GM19023 (cell line): ENCODE data around the gene STK38.
"Not testable (repeated sequence)": the region's sequence is repeated elsewhere in the genome, so short reads cannot be mapped to it uniquely, and the experiment has no call there.

ENCODE experiments used
- ATAC-seq: cut with Tn5 transposase; IDR thresholded peaks from one replicate; pipeline ENCODE4 v1.9.1; 2021; ENCODE audit warnings: mild to moderate bottlenecking, moderate library complexity; ENCODE audit not compliant: unreplicated experiment

Gene STK38

DNA sequence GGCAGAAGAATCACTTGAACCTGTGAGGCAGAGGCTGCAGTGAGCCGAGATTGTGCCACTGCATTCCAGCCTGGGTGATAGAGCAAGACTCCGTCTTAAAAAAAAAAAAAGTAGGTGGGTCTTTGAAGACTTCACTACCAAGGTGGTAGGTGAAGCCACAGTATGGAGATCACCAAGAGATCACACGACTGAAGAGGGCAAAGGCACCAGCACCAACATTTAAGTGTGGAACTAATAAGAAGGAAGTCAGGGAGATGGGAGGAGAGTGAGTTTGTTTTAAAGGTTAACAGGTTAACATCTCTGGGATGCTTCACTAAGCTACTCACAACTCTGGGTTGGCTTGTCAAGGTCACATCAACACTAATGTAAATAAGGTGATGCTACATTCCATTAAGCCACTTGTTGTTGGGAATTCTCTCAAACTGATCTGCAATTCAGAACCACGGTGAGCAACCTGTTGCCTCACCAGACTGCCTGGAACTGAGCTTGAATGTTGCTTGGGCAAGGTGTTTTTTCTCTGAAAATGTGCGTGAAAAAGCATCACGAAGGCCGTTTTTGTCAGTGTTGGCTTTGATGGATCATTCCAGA, 55.8 kb downstream of the STK38 start:
- no peak for ATAC-seq

DNA sequence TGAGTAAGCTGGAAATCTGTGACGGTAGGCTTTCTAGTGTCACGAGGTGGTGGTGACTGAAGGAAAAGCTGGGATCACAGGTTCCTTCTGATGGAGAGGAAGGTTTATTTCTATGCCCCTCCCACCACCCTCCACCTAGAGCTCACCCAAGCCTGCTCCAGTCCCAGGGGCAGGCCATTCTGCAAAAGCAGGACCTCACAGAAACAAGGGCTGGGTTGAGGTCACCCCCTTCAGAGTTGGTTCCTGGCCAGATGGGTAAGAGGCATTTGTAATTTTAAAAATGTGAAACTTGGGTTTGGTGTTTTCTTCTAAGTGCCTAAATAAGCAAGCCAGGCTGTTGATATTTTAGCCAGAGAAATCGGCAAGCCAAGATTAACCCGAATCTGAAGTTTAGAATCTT, 57.9 kb downstream of the STK38 start:
- no peak for ATAC-seq

DNA sequence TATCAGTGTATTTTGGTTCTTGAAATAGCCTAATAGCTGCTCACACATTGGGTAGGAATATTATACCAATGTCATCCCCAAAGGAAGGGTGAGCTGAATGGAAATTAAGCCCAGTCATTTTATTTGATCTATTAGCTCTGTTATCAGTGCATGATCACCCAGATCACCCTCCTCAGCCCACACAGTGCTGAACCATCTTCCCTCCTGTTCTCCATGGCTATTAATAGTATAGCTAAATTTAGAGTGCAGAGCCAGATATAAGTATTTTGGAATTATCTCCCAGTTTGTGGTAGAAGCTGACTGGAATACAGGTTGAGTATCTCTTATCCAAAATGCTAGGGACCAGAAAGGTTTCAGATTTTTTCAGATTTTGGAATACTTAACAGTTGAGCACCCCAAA, 59.1 kb downstream of the STK38 start:
- no peak for ATAC-seq

DNA sequence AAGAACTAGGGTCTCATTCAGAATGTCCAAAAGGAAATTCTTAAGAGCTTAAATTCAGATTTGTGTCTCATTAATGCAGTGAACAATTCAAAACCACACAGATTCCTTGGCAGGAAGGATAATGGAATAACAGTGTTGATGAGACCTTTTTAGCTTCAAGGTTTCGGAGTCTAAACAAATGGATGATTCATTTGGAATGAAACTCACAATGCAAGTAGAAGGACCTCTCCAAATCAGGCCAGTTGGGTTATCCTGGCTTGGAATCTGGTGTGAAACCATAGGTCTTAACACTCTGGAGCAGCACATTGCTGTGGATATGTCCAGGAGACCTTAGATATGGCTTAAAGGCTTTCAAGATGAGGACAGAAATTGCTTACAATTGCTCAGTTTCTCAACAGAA, 59.6 kb downstream of the STK38 start:
- ATAC-seq: no peak

DNA sequence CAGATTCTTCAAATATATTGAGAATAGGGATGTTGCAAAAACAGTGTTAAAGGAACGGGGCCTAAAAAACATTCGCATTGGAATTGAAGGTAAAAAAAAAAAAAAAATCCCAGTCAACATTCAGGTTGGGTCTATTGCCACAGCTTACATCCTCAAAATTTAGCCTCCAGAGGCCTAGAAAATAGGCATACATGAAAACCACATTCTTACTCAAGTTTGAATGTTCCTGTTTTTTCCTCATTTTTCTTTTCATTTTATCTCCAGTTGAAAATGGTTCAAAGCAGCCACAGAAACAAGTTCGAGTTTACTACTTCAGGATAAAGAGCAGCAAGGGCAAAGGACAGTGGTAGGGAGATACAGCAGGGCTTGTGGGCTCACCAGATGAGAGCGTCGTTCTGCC, 62.5 kb downstream of the STK38 start:
- ATAC-seq: no peak

DNA sequence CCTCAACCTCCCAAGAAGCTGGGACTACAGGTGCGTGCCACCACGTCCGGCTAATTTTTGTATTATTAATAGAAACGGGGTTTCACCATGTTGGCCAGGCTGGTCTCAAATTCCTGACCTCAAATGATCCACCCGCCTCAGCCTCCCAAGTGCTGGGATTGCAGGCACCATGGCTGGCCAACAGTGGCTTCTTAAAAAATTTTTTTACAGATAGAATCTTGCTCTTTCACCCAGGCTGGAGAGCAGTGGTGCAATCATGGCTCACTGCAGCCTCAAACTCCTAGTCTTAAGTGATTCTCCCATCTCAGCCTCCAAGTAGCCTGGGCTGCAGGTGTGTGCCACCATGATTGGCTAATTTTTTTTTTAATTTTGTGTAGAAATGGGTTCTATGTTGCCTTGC, 64.0 kb downstream of the STK38 start:
- not testable (repeated sequence) for ATAC-seq

DNA sequence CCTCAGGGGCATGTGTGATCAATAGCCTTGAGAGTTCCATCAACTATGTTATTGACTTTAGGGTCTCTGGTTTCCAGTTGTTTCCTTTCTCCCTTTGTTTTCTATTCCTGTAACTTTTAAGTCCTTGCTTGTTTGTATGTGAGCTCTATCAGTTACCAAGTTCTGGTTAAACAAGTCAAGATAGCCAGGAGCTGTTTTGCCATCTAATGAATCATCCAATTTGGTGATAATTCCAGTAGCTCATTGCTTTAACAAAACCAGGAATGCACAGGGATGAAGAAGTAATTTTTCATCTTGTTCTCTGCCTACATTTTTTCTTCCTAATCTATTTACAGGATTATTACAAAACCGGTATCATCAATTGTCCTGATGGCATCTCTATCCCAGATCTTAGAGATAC, 68.0 kb downstream of the STK38 start:
- ATAC-seq: no peak

DNA sequence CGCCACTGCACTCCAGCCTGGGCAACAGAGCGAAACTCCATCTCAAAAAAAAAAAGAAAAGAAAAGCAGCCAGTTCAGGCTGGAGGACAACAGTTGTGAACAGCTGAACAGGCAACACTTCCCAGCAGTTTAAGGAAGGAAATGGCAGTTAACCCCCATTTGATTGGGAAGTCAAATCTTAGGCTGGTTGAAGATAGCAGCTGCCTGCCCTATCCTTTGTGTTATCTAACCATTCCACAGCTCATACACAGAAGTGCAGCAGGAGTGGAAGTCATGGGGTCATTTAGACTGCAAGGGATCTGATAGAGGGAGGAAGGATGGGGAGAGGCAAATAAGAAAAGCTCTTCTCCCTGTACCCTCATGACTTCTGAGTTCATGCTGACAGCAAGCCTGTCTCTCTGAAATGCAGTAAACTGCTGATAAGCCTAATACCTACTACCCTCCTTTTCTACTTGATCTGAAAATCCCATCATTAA, 69.2 kb downstream of the STK38 start:
- ATAC-seq: no peak

DNA sequence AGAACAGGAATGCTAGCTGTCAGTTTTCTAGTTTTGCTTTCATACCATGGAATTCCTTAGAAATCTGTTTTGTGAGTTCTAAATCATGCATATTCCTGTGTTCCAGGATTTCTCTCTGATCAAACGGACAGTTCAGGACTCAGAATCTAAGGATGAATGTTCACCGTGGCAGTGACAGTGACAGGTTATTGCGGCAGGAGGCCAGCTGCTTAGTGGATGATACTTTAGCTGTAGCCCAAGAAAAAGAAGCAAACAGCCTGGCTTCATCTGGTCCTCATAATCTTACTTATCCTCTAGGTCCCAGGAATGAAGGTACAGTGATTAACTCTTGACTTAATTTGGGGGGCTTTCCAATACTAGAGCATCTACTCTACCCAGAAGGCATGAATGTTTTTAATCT, 77.3 kb downstream of the STK38 start:
- no peak for ATAC-seq

DNA sequence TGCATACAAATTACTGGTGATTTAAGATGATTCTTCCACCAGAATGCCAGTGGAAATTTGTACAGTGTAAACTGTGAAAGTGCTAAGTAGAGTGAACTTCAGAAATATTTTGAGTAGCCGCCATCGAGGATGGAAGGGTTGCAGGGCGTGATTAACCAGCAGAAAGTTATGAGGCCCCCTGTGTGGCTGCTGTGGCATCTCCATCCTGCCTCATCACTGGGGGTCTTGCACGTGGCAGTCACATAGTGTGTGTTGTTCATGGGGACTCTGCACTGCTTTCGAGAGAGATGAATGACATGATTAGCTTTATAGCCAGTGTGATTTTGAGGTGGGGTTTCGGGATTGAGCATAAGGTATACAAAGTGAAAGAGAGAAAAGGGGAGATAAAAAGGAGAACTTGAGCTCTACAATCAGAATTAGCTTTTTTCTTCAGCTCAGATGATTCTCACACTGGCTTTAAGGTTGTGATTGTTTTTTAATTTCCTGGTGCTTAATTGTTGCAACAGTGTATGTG, 78.1 kb downstream of the STK38 start:
- ATAC-seq: no peak

DNA sequence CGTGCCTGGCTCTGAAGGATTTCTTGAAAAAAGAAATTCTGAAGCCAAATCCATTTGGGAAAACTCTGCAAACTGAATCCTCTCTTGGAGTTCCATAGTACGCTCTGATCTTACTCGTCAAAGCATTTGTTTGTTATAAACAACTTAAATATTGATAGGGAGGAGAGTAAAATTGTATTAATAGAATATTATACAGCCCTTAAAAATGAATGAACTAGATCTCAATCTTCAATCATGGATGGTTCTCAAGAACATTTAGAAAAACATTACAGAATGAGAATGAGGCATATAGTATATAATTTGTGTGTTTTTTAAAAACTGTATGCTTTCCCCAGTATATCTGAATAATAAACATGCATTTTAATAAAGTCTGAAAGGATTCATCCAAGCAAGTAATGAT, 79.7 kb downstream of the STK38 start:
- ATAC-seq: no peak

DNA sequence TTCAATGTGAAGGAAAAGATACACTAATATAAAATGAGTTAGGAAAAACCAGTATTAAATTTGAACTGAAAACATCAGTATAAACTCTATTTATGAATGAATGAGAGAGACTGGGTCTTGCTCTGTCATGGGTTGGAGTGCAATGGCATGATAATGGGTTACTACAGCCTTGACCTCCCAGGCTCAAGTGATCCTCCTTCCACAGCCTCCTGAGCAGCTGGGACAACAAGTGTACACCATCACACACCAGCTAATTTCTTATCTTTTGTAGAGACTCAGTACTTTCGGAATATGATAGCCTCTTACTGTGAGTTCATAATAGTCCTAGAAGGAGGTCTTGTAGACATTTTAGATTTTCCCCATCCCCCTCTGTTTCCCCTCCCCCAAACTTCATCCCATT, 83.0 kb downstream of the STK38 start:
- no peak for ATAC-seq

DNA sequence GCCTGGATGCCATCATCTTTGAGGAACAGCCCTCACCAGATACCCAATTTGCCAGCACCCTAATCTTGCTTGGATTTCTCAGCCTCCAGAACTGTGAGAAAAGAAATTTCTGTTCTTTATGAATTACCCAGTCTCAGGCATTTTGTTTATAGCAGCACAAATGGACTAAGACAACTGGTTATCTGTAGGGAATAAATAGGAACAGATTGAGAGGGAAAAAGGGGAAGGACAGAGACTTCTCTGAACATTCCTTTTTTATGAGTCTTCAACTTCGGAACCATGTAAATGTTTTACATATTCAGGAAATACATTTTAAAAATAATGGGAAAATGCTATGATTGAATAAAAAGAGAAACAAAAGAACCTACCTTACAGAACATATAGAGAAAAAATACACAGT, 83.6 kb downstream of the STK38 start:
- no peak for ATAC-seq

DNA sequence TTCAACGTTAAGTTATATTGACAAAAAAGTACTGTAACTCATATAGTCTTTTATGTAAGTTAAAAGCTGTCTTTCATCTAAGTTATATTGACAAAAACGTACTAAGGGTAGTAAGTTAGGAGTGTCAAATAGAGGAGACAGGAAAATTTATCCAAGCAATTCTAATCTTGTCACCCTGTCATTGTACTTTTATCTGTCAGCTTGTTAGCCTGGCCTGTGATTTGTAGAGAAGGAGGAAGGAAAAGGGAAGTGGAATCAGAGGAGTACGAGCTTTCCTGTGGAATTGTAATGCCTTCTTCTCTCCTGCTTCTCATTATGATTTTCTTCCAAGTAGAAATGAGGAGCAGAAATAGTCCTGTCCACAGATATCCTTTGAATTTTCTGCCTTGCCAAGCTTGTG, 85.6 kb downstream of the STK38 start:
- no peak for ATAC-seq

DNA sequence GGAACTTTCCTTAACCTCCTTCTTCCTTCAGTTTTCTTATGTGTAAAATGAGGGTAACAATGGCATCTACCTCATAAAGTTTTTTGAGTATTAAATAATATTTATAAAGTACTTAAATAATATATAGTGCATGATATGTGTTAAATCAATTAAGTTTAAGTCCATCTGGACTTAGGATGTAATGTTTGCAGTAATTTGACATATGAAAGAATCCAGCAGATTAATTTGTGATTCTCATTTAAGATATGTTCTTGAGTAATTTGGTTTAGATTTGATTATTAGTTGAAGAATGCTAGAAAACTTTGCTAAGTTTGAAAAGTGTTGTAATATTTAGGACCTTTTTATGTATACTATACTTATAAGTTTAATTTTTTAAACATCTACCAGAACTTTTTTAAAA, 86.4 kb downstream of the STK38 start:
- ATAC-seq: no peak

DNA sequence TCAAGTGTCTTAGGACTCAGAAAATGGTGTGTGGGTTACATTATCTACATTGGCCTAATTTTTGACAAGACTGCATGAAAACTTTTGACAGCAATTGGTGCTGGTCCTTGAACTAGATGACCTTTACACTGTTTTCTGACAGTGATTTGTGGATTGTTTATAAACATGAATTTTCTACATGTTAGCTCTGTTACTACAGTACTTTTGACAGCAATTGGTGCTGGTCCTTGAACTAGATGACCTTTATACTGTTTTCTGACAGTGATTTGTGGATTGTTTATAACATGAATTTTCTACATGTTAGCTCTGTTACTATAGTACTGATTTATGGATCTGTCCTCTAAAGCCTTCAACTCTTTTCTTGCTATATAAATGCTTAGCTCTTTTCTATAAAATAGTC, 87.8 kb downstream of the STK38 start:
- ATAC-seq: no peak

DNA sequence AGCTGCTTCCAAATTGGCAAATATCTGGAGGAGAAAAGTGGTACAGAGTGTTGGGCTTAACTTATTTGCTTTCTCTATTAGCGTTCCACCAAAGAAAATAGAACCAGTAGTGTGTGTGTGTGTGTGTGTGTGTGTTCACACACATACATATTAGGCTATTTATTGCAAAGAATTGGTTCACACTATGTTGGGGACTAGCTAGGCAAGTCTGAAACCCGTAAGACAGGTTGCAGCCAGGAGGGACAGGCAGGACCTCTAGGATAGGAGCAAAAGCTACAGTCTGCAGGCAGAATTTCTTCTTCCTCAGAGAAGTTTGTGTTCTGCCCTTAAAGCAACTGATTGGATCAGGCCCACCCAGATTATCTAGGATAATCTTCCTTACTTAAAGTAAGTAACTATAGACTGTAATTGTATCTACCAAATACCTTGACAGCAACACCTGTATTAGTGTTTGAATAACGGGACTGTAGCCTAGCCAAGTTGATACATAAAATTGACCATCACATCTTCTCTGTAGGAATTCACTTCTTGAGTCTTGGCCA, 91.7 kb downstream of the STK38 start:
- ATAC-seq: no peak

DNA sequence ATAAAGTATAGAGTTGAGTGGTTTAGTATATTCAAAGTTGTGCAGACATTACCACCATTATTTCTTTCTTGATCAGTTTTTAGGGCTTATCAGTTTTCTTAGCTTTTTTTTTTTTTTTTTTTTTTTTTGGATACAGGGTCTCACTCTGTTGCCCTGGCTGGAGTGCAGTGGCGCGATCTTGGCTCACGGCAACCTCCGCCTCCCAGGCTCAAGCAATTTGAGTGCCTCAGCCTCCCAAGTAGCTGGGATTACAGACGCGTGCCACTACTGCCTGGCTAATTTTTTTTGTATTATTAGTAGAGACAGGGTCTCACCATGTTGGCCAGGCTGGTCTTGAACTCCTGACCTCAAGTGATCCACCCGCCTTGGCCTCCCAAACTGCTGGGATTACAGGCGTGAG, 94.4 kb downstream of the STK38 start:
- ATAC-seq: not testable (repeated sequence)

DNA sequence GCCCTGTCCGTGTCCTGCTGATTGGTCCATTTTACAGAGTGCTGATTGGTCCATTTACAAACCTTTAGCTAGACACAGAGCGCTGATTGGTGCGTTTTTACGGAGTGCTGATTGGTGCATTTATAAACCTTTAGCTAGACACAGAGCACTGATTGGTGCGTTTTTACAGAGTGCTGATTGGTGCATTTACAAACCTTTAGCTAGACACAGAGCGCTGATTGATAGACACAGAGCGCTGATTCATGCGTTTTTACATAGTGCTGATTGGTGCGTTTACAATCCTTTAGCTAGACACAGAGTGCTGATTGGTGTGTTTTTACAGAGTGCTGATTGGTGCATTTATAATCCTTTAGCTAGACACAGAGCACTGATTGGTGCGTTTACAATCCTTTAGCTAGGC, 98.1 kb downstream of the STK38 start:
- ATAC-seq: not testable (repeated sequence)

DNA sequence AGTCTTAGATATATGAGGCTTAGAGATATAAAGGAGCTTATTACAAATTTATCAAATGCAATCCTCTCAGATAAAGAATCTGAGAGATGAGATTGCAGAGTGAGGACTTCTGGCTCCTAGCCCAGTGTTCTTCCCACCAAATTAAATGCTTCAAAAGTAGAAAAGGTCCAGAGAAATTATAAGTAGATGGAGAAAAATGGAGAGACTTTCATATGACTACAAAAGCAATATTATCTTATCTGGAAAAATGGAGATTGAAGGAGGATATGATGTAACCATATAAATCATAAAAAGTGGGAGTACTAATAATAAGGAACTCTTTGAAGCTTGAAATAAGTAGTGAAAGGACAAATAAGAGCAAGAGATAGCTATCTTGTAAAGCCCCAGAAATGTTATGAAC, 101.7 kb downstream of the STK38 start:
- no peak for ATAC-seq

DNA sequence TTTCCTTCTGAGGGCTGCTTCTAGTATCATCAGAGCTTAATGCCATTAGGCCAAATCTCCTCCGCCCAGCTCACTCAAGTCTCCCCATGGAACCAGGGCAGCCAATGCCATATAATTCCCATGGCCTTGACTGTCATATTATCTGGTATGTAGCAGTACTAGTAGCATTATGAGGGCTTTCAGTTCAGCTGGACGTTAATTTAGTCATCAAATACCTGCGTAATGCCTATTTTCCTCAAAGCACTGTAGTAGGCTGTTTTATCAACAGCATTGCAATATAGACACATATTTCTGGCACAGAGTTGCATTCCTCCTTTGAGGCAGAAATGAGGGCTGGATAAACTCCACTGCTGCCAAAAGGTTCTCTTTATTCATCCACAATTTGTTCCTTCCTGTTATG, 102.8 kb downstream of the STK38 start:
- ATAC-seq: no peak
